Muscle of arm (tissue), 12 donors: Measurements from ENCODE around the gene CCDC40. TPM values are rescaled to one million over a fixed set of nuclear protein-coding genes. Genes with fewer than 3 reads are reported as not detected.
A peak's percentile ranks its signal among the peaks of the same experiment; 100 is the strongest.
"Not testable (repeated sequence)": the region's sequence is repeated elsewhere in the genome, so short reads cannot be mapped to it uniquely, and the experiment has no call there.

ENCODE experiments used
- DNase-seq: peaks from one replicate; pipeline ENCODE4 v3.0.0-alpha.2; 2013
- polyA plus RNA-seq, 12 donors: library from polyadenylated mRNA; unstranded; fragments of 120-200 nt; gene quantifications; one replicate each; pipeline ENCODE4 v1.2.1, GENCODE V29; 2013; ENCODE audit not compliant: insufficient read length in 12 of 12

The CCDC40 gene
- polyA plus RNA-seq, 12 donors = 3.2 to 9.8 (median 5.0) TPM; not detected in 1

DNA sequence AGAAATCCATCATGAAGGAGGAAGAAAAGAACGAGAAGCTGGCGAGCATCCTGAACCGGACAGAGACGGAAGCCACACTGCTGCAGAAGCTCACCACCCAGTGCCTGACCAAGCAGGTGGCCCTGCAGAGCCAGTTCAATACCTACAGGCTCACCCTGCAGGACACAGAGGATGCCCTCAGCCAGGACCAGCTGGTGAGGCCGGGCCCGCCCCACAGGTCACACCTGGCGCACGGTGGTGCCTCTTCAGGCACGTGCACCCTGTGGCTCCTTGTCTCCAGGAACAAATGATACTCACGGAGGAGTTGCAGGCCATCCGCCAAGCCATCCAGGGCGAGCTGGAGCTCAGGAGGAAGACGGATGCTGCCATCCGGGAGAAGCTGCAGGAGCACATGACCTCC, 45.2 kb downstream of the CCDC40 start:
- DNase-seq = no peak

DNA sequence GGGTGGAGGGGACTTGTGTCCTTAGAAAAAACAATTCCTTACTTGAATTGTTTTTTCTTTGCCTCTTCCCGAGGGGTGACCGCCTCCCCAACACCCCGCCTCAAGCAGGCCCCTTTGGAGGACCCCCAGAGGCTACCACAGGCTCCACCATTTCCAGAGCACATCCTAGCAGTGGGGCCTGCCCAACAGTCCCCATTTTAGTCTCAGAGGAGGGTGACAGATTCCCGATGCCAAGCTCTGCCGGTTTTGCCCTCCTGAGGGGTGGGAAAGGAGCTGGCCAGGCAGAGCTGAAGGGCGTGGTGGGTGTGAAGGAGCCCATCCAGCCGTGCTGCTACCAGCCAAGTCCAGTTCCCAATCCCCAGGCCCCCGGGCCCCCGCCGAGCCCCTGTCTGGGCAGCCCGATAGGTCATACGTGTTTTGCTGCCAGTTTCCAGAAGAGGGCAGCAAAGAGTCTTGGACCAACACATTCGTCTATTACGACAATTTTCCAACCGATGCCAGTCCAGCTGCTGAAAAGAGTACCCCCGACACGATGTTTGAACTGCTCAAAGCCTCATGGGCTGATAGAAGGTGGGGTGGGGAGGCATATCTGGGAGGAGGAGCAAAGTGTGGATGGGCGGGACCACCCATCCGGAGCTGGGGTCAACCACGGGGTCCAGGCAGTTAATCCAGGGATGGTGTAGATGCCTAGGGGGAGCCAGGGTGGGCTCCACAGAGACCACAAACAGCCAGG, 46.1 kb downstream of the CCDC40 start:
- DNase-seq = peak; percentile 73

GRCh38 chr17:80083136-80083661, 46.8 kb downstream of the CCDC40 start:
- DNase-seq = no peak

GRCh38 chr17:80084773-80085172, 48.3 kb downstream of the CCDC40 start:
- DNase-seq = no peak

DNA sequence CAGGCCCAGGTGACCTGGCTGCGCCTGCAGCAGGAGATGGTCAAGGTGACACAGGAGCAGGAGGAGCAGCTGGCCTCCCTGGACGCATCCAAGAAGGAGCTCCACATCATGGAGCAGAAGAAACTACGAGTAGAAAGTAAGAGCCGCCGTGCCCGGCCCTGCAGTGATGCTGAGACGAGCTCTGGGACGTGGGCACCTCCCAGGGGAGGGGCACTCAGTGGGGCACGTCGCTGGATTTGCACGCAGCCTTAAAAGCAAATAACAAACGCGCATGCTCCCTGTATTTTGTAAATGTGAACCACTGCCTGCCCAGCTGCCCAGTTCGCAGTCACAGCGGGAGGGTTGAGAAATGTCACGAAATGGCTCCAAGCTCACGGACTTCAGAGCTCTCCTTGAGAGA, 49.6 kb downstream of the CCDC40 start:
- DNase-seq = no peak

- no peak for DNase-seq
Measured at GRCh38 chr17:80086616-80087015, 50.2 kb downstream of the CCDC40 start.

DNA sequence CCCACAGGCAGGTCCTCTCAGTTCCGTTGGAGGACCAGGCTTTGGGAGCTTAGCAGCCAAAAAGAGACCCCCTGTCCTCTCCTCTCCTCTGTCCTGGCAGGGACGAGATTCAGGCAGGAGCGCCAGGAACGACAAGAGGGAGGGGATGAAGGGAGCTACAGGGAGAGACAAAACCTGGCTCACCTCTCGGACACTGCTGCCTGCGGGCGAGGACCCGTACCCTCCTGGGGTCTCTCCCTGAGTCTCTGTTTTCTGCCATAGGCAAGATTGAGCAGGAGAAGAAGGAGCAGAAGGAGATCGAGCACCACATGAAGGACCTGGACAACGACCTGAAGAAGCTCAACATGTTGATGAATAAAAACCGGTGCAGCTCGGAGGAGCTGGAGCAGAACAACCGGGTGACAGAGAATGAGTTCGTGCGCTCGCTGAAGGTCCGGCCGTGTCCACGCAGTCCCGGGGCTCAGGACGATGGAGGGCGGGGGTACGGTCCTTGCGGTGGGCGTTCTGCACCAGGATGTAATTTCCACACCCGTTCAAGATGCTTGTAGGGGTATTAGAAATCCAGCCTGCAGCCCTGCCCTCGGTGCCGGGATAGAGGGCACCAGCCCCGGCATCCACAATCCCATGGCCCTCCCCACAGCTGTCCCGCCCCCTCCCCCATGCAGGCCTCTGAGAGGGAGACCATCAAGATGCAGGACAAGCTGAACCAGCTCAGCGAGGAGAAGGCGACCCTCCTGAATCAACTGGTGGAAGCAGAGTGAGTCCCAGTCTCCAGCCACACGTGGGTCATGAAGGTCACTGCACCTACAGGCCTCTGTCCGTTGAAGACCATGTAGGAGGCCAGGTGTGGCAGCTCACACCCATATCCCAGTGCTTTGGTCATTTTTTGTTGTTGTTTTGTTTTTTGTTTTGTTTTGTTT, 51.2 kb downstream of the CCDC40 start:
- no peak for DNase-seq

DNA sequence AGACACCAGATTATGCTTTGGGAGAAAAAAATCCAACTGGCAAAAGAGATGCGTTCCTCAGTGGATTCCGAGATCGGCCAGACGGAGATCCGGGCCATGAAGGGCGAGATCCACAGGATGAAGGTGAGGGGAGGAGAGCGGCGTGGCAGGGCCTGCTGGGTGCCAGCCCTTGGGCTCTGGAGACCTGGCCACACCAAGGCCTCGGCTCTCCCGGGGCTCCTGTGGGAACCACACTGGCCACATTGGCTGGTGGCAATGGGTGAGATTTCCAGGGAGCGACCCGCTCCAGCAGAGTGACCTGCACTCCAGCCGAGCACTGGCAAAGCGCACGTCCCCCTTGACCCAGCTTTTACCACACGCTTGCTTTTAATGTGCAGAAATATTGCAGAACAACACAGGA, 53.3 kb downstream of the CCDC40 start:
- DNase-seq = no peak

DNA sequence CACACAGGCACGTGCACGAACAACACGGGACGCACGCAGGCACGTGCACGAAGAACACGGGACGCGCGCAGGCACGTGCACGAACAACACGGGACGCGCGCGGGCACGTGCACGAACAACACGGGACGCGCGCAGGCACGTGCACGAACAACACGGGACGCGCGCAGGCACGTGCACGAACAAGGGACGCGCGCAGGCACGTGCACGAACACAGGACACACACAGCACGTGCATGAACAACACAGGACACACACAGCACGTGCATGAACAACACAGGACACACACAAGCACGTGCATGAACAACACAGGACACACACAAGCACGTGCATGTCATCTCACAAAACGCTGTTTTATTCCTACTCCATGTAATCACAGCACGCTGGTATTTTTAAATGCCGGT, 53.7 kb downstream of the CCDC40 start:
- not testable (repeated sequence) for DNase-seq

DNA sequence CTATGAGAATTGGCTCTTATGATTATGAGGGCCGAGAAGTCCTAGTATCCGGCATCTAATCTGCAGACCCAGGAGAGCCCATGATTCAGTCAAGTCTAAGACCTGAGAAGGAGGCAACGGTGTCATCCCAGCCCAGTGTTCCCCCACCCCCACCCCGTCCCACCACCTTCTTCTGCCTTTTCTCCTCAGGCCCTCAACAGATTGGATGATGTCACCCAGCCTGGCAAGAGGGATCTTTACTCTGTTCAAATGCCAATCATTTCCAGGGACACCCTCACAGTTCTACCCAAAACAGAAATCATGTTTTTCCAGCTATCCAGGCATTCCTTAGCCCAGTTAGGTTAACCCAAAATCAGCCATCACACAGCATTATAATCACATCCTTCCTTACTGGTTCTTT, 54.9 kb downstream of the CCDC40 start:
- no peak for DNase-seq

DNA sequence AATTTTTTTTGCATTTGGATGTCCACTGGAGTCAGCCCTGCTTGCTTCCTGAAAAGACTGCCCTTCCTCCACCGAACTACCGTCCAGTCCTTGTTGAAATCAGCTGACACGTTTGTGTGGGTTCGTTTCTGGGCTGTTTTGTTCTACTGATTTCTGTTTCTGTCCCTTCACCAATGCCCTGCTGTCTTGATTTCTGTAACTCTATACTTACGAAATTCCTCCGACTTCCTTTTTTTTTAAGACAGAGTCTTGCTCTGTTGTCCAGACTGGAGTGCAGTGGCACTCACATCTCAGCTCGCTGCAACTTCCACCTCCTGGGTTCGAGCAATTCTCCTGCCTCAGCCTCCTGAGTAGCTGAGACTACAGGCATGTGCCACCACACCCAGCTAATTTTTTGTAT, 56.5 kb downstream of the CCDC40 start:
- DNase-seq = no peak

GRCh38 chr17:80095038-80095843, 58.8 kb downstream of the CCDC40 start:
- no peak for DNase-seq

GRCh38 chr17:80095844-80096475, 59.5 kb downstream of the CCDC40 start:
- no peak for DNase-seq

- DNase-seq = no peak
Measured at GRCh38 chr17:80096561-80097021, 60.1 kb downstream of the CCDC40 start.

DNA sequence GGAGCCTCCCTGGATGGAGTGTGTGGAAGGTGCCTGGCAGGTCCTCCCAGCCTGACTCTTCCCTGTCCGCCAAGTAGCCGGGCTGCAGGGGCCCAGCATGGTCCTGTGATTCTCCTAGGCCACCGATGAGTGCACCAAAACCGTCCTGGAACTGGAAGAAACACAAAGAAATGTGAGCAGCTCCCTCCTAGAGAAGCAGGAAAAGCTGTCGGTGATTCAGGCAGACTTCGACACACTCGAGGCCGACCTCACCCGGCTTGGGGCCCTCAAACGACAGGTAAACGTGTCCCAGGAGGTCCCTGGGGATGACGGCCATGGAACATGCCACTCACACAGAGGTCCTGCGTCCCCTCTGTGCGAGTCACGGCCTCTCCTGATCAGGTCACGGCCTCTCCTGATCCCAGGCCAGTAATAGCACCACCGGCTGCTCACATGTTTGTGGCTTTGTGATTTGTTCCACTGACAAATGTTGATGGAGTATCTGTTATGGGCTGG, 60.7 kb downstream of the CCDC40 start:
- no peak for DNase-seq

DNA sequence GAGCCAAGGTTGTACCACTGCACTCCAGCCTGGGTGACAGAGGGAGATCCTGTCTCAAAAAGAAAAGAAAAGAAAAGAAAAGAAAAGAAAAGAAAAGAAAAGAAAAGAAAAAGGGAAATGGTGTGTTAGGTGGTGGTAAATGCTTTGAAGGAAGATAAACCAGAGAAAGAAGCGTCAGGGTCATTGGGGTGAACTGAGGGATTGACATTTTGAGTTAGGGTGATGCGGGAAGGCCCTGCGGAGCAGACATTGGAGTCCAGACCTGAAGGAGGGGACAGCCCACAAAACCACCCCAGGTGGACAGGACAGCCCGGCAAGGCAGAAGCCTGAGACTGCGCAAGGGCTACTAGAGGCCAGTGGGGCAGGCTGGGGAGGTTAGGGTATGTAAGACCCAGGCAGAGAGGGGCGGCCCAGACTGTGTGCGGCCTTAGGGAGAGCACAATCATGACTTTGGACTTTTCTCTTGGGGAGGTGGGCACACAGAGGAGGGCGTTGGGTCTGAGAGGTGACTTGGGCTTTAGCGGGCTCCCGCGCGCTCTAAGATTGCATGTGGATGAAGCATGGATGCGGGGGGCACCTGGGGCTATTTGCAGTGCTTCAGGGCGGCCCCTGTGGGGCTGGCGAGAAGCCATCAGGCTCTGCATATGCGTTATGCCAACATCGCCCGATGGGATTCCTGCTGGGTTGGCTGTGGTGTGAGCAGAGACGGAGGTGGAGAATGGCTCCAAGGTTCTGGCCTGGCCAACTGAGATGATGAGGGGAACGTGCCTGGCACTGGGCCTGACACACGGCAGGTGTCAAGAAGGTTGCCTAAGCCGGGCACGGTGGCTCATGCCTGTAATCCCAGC, 61.6 kb downstream of the CCDC40 start:
- no peak for DNase-seq

- DNase-seq = no peak
Measured at GRCh38 chr17:80099291-80100034, 63.0 kb downstream of the CCDC40 start.

GRCh38 chr17:80100035-80100323, 63.5 kb downstream of the CCDC40 start:
- no peak for DNase-seq
